Measurements from ENCODE around the gene APBA3. TPM values are rescaled to one million over a fixed set of nuclear protein-coding genes. Genes with fewer than 3 reads are reported as not detected.
A peak's percentile ranks its signal among the peaks of the same experiment; 100 is the strongest.

The APBA3 gene
- total and polyA plus RNA-seq, 2 experiments from 2014 or later = 17.2 to 31.8 TPM

DNA sequence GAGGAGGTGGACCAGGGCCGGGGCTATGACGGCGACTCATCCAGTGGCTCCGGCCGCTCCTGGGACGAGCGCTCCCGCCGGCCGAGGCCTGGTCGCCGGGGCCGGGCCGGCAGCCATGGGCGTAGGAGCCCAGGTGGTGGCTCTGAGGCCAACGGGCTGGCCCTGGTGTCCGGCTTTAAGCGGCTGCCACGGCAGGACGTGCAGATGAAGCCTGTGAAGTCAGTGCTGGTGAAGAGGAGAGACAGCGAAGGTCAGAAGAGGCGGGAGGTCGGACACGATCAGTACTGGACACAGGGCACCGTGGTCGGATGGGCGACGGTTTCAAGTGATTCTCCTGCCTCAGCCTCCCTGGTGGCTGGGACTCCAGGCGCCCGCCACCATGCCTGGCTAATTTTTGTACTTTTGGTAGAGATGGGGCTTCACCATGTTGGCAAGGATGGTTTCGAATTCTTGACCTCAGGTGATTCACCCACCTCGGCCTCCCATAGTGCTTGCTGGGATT is 31.0 kb downstream of the APBA3 start:
- H3K4me1 Mint-ChIP-seq = peaks cover 3% of the 10 kb centered on the region; the same call in 1 of the 3 replicates
- no peak overlapping the region for H3K4me2 ChIP-seq
- H3K27me3 Mint-ChIP-seq (ENCODE audit: insufficient read depth, low read depth, poor library complexity) = peaks cover 18% of the 10 kb centered on the region
- H3K4me3 Mint-ChIP-seq = no peak overlapping the region
- H3K27ac Mint-ChIP-seq = no peak overlapping the region; the same call in 1 of the 2 replicates
- H3K27me3 ChIP-seq (ENCODE audit: insufficient read depth) = no peaks in the 10 kb centered on the region
- no peak for ATAC-seq
- no peaks in the 10 kb centered on the region for H3F3A ChIP-seq (replicated peaks; ENCODE audit: low read depth)
- no peaks in the 10 kb centered on the region for H3K9me2 ChIP-seq (ENCODE audit: insufficient read depth)
- TF ChIP-seq ZNF331 (CRISPR knock-in tag; IDR thresholded peaks at IDR 0.05; ENCODE audit: low read depth) (no peak), ZNF462 (CRISPR knock-in tag; IDR thresholded peaks at IDR 0.05) (no peak), ZNF114 (CRISPR knock-in tag; IDR thresholded peaks at IDR 0.05) (no peak), CREB1 (CRISPR knock-in tag; IDR thresholded peaks at IDR 0.05; ENCODE audit: low read depth) (no peak)
- no peak for DNase-seq (ENCODE audit: low spot score)
- no peak overlapping the region for H2AFZ ChIP-seq
- no peaks in the 10 kb centered on the region for H4K20me1 ChIP-seq (replicated peaks; ENCODE audit: insufficient read depth)
- no peak overlapping the region for H3K27ac ChIP-seq (ENCODE audit: low read depth)
- H3K4me3 ChIP-seq = no peak overlapping the region
- no peaks in the 10 kb centered on the region for H3K9me3 Mint-ChIP-seq
- no peaks in the 10 kb centered on the region for H3K36me3 Mint-ChIP-seq (ENCODE audit: low read depth)
- no peaks in the 10 kb centered on the region for H3K79me2 ChIP-seq (replicated peaks; ENCODE audit: insufficient read depth)
- H3K36me3 ChIP-seq (ENCODE audit: insufficient read depth) = peaks cover 4% of the 10 kb centered on the region; the same call in 1 of the 2 replicates
- peaks cover 5% of the 10 kb centered on the region; the same call in 1 of the 2 replicates for H3K4me1 ChIP-seq (ENCODE audit: insufficient read depth)

DNA sequence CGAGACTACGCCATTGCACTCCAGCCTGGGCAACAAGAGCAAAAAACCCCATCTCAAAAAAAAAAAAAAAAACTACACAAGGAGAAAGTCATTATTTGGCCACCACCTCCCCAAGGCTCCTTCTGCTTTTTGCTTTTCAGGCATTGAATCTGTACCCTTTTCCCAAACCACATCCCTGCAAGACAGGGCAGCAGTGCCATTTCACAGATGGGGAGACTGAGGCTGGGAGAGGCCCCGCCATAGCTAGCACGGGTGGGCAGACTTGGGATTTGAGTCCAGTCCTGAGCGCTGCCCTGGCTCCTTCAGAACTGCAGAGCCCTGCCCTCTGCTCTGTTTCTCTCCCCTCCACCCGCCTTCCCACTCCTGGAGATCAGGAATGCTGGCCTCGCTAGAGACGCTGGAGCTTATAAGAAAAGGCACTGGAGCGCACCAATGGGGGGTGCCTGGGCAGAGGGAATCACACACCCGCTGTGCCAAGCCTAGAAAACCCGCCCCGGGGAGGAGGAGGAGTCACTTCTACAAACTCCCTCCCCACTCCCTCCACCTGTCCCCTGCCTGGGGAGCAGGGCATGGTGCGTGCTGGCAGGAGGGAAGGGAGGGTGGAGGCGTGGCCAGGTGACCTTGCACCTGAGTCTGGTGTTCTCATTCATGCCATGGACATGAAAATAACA is 35.7 kb downstream of the APBA3 start:
- no peaks in the 10 kb centered on the region for H3K9me3 Mint-ChIP-seq

More for the DNA sequence above, 35.7 kb downstream of the APBA3 start:
- Mint-ChIP-seq H3K4me3 (no peak overlapping the region), H3K36me3 (ENCODE audit: low read depth) (no peaks in the 10 kb centered on the region), H3K27me3 (ENCODE audit: insufficient read depth, low read depth, poor library complexity) (peaks cover 17% of the 10 kb centered on the region), H3K27ac (no peak overlapping the region), H3K4me1 (peaks cover 7% of the 10 kb centered on the region)
- H3K36me3 ChIP-seq (ENCODE audit: insufficient read depth) = no peaks in the 10 kb centered on the region
- H3K4me2 ChIP-seq = peak overlapping the region; percentile 61
- no peaks in the 10 kb centered on the region for H3F3A ChIP-seq (replicated peaks; ENCODE audit: low read depth)
- H3K4me1 ChIP-seq (ENCODE audit: insufficient read depth) = peaks cover 15% of the 10 kb centered on the region; the same call in 1 of the 2 replicates
- DNase-seq (ENCODE audit: low spot score) (peak; percentile 86), ATAC-seq (peak; percentile 52)
- no peaks in the 10 kb centered on the region for H3K9me2 ChIP-seq (ENCODE audit: insufficient read depth)
- no peaks in the 10 kb centered on the region for H3K79me2 ChIP-seq (replicated peaks; ENCODE audit: insufficient read depth)
- no peak overlapping the region for H3K27ac ChIP-seq (ENCODE audit: low read depth)
- TF ChIP-seq CREB1 (CRISPR knock-in tag; IDR thresholded peaks at IDR 0.05; ENCODE audit: low read depth) (no peak; the same call in 1 of the 2 replicates), ZNF331 (CRISPR knock-in tag; IDR thresholded peaks at IDR 0.05; ENCODE audit: low read depth) (no peak), EZH2 (IDR thresholded peaks at IDR 0.05; ENCODE audit: low read depth, unreplicated experiment) (no peak)
- no peaks in the 10 kb centered on the region for H4K20me1 ChIP-seq (replicated peaks; ENCODE audit: insufficient read depth)
- no peak overlapping the region for H3K4me3 ChIP-seq
- no peak overlapping the region for H2AFZ ChIP-seq
- no peaks in the 10 kb centered on the region for H3K27me3 ChIP-seq (ENCODE audit: insufficient read depth)

Data from GM23338 (cell line).